T-helper 2 cell (primary cell): ENCODE measurements around the gene STON2.
"Not testable (repeated sequence)": the region's sequence is repeated elsewhere in the genome, so short reads cannot be mapped to it uniquely, and the experiment has no call there.

ENCODE experiments used
- DNase-seq, 5 experiments: peaks; one replicate each; pipeline versions ENCODE4 v3.0.0 to v3.0.0-alpha.2; 2012 to 2022
- total RNA-seq, 2 donors: gene quantifications; one replicate each; lab custom pipeline; 2026; lab: John Stamatoyannopoulos, UW

The STON2 gene
- total RNA-seq, result 0 to 1.0 reads per million in 2 donors

GRCh38 chr14:81400202-81400678 lies at the start of gene STON2:
Gene STON2 (minus strand): TSS chr14:81400324. CDS start chr14:81398382, 1,942 bp downstream.
- DNase-seq, result no peak

GRCh38 chr14:81449576-81449975 lies 49.5 kb upstream of the STON2 start:
- DNase-seq, result no peak

GRCh38 chr14:81449114-81449513 lies 49.0 kb upstream of the STON2 start:
- no peak for DNase-seq

- DNase-seq, result no peak
Observed at GRCh38 chr14:81447021-81447764, 47.1 kb upstream of the STON2 start.

- no peak for DNase-seq
Observed at GRCh38 chr14:81446279-81447007, 46.3 kb upstream of the STON2 start.

- DNase-seq, result no peak
Observed at GRCh38 chr14:81441626-81442134, 41.6 kb upstream of the STON2 start.

GRCh38 chr14:81440041-81440440 lies 39.9 kb upstream of the STON2 start:
- DNase-seq, result no peak

GRCh38 chr14:81437244-81437643 lies 37.1 kb upstream of the STON2 start:
- DNase-seq, result no peak

GRCh38 chr14:81436296-81437138 lies 36.4 kb upstream of the STON2 start:
- DNase-seq, result peak in 3 of 5 experiments; percentile 6 to 42 (median 12)

GRCh38 chr14:81435391-81436295 lies 35.5 kb upstream of the STON2 start:
- peak in 1 of 5 experiments; percentile 46 for DNase-seq

- no peak for DNase-seq
Observed at GRCh38 chr14:81435048-81435390, 34.9 kb upstream of the STON2 start.

- DNase-seq, result no peak
Observed at GRCh38 chr14:81434230-81434629, 34.1 kb upstream of the STON2 start.

GRCh38 chr14:81433378-81433777 lies 33.3 kb upstream of the STON2 start:
- DNase-seq, result no peak

- DNase-seq, result no peak
Observed at GRCh38 chr14:81432219-81432661, 32.1 kb upstream of the STON2 start.

GRCh38 chr14:81430235-81430634 lies 30.1 kb upstream of the STON2 start:
- DNase-seq, result no peak

- not testable (repeated sequence) for DNase-seq
Observed at GRCh38 chr14:81429749-81430148, 29.6 kb upstream of the STON2 start.

- DNase-seq, result no peak
Observed at GRCh38 chr14:81429028-81429427, 28.9 kb upstream of the STON2 start.

GRCh38 chr14:81427348-81428058 lies 27.4 kb upstream of the STON2 start:
- DNase-seq, result no peak

- no peak for DNase-seq
Observed at GRCh38 chr14:81423504-81423903, 23.4 kb upstream of the STON2 start.

- no peak for DNase-seq
Observed at GRCh38 chr14:81418057-81418790, 18.1 kb upstream of the STON2 start.
